CD14-positive monocyte (primary cell): ENCODE results near the gene COL9A3. TPM values are rescaled to one million over a fixed set of nuclear protein-coding genes. Genes with fewer than 3 reads are reported as not detected.
A peak's percentile ranks its signal among the peaks of the same experiment; 100 is the strongest.

ENCODE experiments used
- DNase-seq, 3 donors: peaks; one replicate each; pipeline ENCODE4 v3.0.0-alpha.2; 2011 to 2022
- H2AFZ ChIP-seq: 2 replicates; pipeline ENCODE4 v1.6.0; 2012; ENCODE audit warnings: mild to moderate bottlenecking, low read depth, low read length, inconsistent platforms; ENCODE audit not compliant: insufficient read depth, poor library complexity, severe bottlenecking
- H3K27ac ChIP-seq, 2 donors: 1 replicate in 1 of 2; 2 replicates in 1 of 2; pipeline ENCODE4 v1.5.1; 2012 to 2013; ENCODE audit warnings: low read length in 2 of 2, control low read depth in 1 of 2, inconsistent platforms in 1 of 2, low read depth in 1 of 2, mild to moderate bottlenecking in 1 of 2
- H3K27me3 ChIP-seq, 2 donors: one replicate each; pipeline versions ENCODE4 v1.6.0 to v1.6.1; 2011 to 2013; ENCODE audit warnings: low read length in 2 of 2; ENCODE audit not compliant: control insufficient read depth in 2 of 2, insufficient read depth in 2 of 2
- H3K36me3 ChIP-seq, 2 donors: replicated peaks in 1 of 2; 1 replicate in 1 of 2; 2 replicates in 1 of 2; pipeline versions ENCODE4 v1.5.1 to v1.6.1; 2012 to 2013; ENCODE audit warnings: low read length in 2 of 2, control low read depth in 1 of 2, inconsistent platforms in 1 of 2, mild to moderate bottlenecking in 1 of 2; ENCODE audit not compliant: insufficient read depth in 2 of 2, control insufficient read depth in 1 of 2
- H3K4me1 ChIP-seq, 2 donors: 1 replicate in 1 of 2; 2 replicates in 1 of 2; pipeline versions ENCODE4 v1.5.1 to v1.6.1; 2012 to 2013; ENCODE audit warnings: low read length in 2 of 2, control low read depth in 1 of 2, inconsistent platforms in 1 of 2, mild to moderate bottlenecking in 1 of 2, moderate library complexity in 1 of 2; ENCODE audit not compliant: insufficient read depth in 2 of 2, control insufficient read depth in 1 of 2
- H3K4me2 ChIP-seq: replicated peaks from 2 replicates; pipeline ENCODE3; 2012; ENCODE audit warnings: low read length, moderate library complexity, mild to moderate bottlenecking; ENCODE audit not compliant: poor library complexity, severe bottlenecking; ENCODE audit errors: extremely low read depth
- H3K4me3 ChIP-seq, 3 experiments: fragments of 200-600 bp in 1 of 3; sonication (generic) in 1 of 3; replicated peaks in 1 of 3; 1 replicate in 2 of 3; 2 replicates in 1 of 3; pipeline ENCODE4 v1.5.1; 2011 to 2013; ENCODE audit warnings: low read length in 3 of 3, mild to moderate bottlenecking in 3 of 3, control low read depth in 2 of 3, low read depth in 2 of 3, inconsistent platforms in 1 of 3, moderate library complexity in 1 of 3
- H3K79me2 ChIP-seq: 2 replicates; pipeline ENCODE4 v1.6.0; 2012; ENCODE audit warnings: mild to moderate bottlenecking, control low read depth, inconsistent platforms, low read length, moderate library complexity; ENCODE audit not compliant: insufficient read depth
- H3K9ac ChIP-seq: 2 replicates; pipeline ENCODE4 v1.6.0; 2017; ENCODE audit warnings: low read length, mild to moderate bottlenecking; ENCODE audit not compliant: insufficient read depth, poor library complexity, severe bottlenecking
- H3K9me3 ChIP-seq, 2 donors: replicated peaks in 1 of 2; 1 replicate in 1 of 2; 2 replicates in 1 of 2; pipeline versions ENCODE4 v1.5.1 to v1.6.1; 2012 to 2013; ENCODE audit warnings: low read length in 2 of 2, control low read depth in 1 of 2; ENCODE audit not compliant: control insufficient read depth in 1 of 2, insufficient read depth in 1 of 2
- H4K20me1 ChIP-seq: 2 replicates; pipeline ENCODE4 v1.6.0; 2012; ENCODE audit warnings: mild to moderate bottlenecking, low read length, control low read depth, moderate library complexity; ENCODE audit not compliant: insufficient read depth
- H3K27ac Mint-ChIP-seq, 7 donors: one replicate each; pipeline ENCODE4 v1.8.0; 2020; ENCODE audit warnings: mild to moderate bottlenecking in 7 of 7, mixed read lengths in 7 of 7, moderate library complexity in 6 of 7, inconsistent platforms in 2 of 7
- H3K27me3 Mint-ChIP-seq, 3 donors: one replicate each; pipeline ENCODE4 v1.8.0; 2021 to 2022; ENCODE audit warnings: low read depth in 3 of 3, mild to moderate bottlenecking in 3 of 3, mixed read lengths in 3 of 3, moderate library complexity in 3 of 3, inconsistent platforms in 1 of 3
- H3K36me3 Mint-ChIP-seq, 2 donors: one replicate each; pipeline ENCODE4 v1.8.0; 2020; ENCODE audit warnings: mixed read lengths in 2 of 2, inconsistent platforms in 1 of 2, mild to moderate bottlenecking in 1 of 2
- H3K4me1 Mint-ChIP-seq: one replicate; pipeline ENCODE4 v1.8.0; 2020; ENCODE audit warnings: mild to moderate bottlenecking, mixed read lengths
- H3K4me3 Mint-ChIP-seq, 2 donors: one replicate each; pipeline ENCODE4 v1.8.0; 2020; ENCODE audit warnings: mild to moderate bottlenecking in 2 of 2, mixed read lengths in 2 of 2, moderate library complexity in 1 of 2
- H3K9me3 Mint-ChIP-seq, 7 donors: one replicate each; pipeline ENCODE4 v1.8.0; 2020 to 2022; ENCODE audit warnings: mixed read lengths in 7 of 7, mild to moderate bottlenecking in 6 of 7, moderate library complexity in 6 of 7, inconsistent platforms in 2 of 7
- CTCF ChIP-seq: fragments of 200-600 bp; IDR thresholded peaks from one replicate; pipeline ENCODE4 v1.8.0; 2022; ENCODE audit warnings: antibody characterized with exemption, mild to moderate bottlenecking
- WGBS: methylation state at CpG from one replicate; pipeline ENCODE4 v1.1.5; 2013; ENCODE audit warnings: missing lambda C conversion rate; ENCODE audit not compliant: insufficient coverage; 5-methylcytosine and 5-hydroxymethylcytosine counted together
- intact Hi-C, 2 donors: fragments of 100-400 bp; cut with micrococcal nuclease; formaldehyde crosslinking; loops; one replicate each; pipeline versions ENCODE4 v1.15.0 to v1.15.1; 2023
- polyA plus RNA-seq, 3 donors: library from polyadenylated mRNA; depleted of rRNA in 1 of 3; unstranded in 2 of 3; stranded (reverse) in 1 of 3; fragments of 300-500 nt in 2 of 3; fragments of >200 nt in 1 of 3; fragmentation: Illumina TruSeq in 2 of 3; gene quantifications; 1 replicate in 2 of 3; 2 replicates in 1 of 3; pipeline ENCODE4 v1.2.3, GENCODE V29; 2012 to 2021

The COL9A3 gene
- polyA plus RNA-seq, 3 donors: 1.8 to 4.4 (median 2.6) TPM

GRCh38 chr20:62812907-62813200, 4.0 kb upstream of the COL9A3 start:
- peaks cover 42 to 58% of the 10 kb centered on the region in 2 donors for H3K36me3 Mint-ChIP-seq
- Histone ChIP-seq H3K9ac (no peak overlapping the region), H3K4me1 (peaks cover 16 to 38% of the 10 kb centered on the region in 2 donors), H4K20me1 (peaks cover 95% of the 10 kb centered on the region), H3K9me3 (no peaks in the 10 kb centered on the region), H3K79me2 (peaks cover 24% of the 10 kb centered on the region), H3K4me3 (no peak overlapping the region), H3K4me2 (no peak overlapping the region), H2AFZ (no peak overlapping the region), H3K27ac (no peak overlapping the region), H3K27me3 (peaks cover 13 to 35% of the 10 kb centered on the region in 2 donors), H3K36me3 (peaks cover 53 to 63% of the 10 kb centered on the region in 2 donors)
- 100% methylated on average over 6 of the region's 11 CpGs for WGBS
- intact Hi-C loops: loop anchor here in 1 of 2 donors (5.0 kb wide), 1 partner anchor 311 kb away; no protein-coding TSS in a partner anchor
- H3K4me3 Mint-ChIP-seq: peak overlapping the region in 1 of 2 donors; percentile 53
- no peak for DNase-seq
- TF ChIP-seq CTCF: no peak
- peaks cover 30 to 54% (median 33%) of the 10 kb centered on the region in 3 donors for H3K27me3 Mint-ChIP-seq
- H3K27ac Mint-ChIP-seq: peak overlapping the region in 1 of 7 donors; percentile 6
- H3K4me1 Mint-ChIP-seq: peaks cover 26% of the 10 kb centered on the region
- H3K9me3 Mint-ChIP-seq: peaks cover 0 to 7% (median 0%) of the 10 kb centered on the region in 7 donors

DNA sequence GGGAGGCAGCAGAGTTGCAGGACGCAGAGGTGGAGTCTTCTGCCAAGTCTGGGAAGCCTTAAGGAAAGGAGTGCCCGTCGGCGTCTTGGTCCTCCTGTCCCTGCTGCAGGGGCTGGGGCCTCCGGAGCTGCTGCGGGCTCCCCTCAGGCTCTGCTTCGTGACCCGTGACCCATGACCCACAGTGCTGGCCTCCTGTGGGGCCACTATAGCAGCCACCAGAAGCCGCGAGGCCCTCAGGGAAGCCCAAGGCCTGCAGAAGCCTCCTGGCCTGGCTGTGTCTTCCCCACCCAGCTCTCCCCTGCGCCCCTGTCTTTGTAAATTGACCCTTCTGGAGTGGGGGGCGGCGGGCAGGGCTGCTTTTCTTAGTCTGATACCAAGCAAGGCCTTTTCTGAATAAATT, 3.3 kb upstream of the COL9A3 start:
- Mint-ChIP-seq H3K27ac (no peak overlapping the region), H3K4me3 (no peak overlapping the region), H3K4me1 (peaks cover 21% of the 10 kb centered on the region), H3K36me3 (peaks cover 37 to 50% of the 10 kb centered on the region in 2 donors), H3K9me3 (peaks cover 0 to 13% (median 0%) of the 10 kb centered on the region in 7 donors), H3K27me3 (peaks cover 38 to 61% (median 40%) of the 10 kb centered on the region in 3 donors)
- DNase-seq: no peak
- H4K20me1 ChIP-seq: peaks cover 87% of the 10 kb centered on the region
- H3K4me1 ChIP-seq: peaks cover 9 to 32% of the 10 kb centered on the region in 2 donors
- no peak overlapping the region for H3K4me2 ChIP-seq
- H3K36me3 ChIP-seq: peaks cover 45 to 55% of the 10 kb centered on the region in 2 donors
- no peak for TF ChIP-seq CTCF
- H3K4me3 ChIP-seq: no peak overlapping the region
- intact Hi-C loops: loop anchor here in 1 of 2 donors (5.0 kb wide), 1 partner anchor 311 kb away; no protein-coding TSS in a partner anchor
- no peaks in the 10 kb centered on the region for H3K9me3 ChIP-seq
- H3K27ac ChIP-seq: no peak overlapping the region
- peaks cover 17% of the 10 kb centered on the region for H3K79me2 ChIP-seq
- H2AFZ ChIP-seq: no peak overlapping the region
- WGBS: 100% methylated on average over 4 of the region's 13 CpGs
- H3K27me3 ChIP-seq: peaks cover 19 to 43% of the 10 kb centered on the region in 2 donors
- no peak overlapping the region for H3K9ac ChIP-seq
